Stimulated activated CD4-positive, alpha-beta T cell treated with anti-CD3 and anti-CD28 coated beads, Interleukin-12 subunit alpha, Interleukin-12 subunit beta, amount 100 ng/mL, for 4 hours (primary cell): ENCODE results near the gene SERGEF.

ENCODE experiments used
- DNase-seq: peaks from one replicate; pipeline ENCODE4 v3.0.0-alpha.2; 2020

Gene SERGEF

DNA sequence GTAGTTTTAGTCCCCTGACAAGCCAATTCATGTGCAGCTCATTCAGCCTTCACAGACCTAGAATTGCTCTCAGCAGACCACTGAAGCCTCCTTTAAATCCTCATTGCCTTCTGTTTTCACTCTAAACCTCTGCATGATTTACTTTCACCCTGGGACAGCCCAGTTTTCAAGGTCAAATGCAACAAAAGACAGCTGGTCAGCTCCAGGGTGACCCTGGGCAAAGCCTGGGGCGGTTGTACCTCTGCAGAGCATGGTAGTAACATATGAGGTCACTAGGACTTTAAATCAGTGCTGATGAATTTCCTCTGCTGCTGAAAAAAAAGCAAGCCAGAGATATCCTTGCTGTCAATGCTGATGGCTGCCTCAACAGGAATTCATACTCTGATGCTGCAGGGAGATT, 62.2 kb downstream of the SERGEF start:
- no peak for DNase-seq

DNA sequence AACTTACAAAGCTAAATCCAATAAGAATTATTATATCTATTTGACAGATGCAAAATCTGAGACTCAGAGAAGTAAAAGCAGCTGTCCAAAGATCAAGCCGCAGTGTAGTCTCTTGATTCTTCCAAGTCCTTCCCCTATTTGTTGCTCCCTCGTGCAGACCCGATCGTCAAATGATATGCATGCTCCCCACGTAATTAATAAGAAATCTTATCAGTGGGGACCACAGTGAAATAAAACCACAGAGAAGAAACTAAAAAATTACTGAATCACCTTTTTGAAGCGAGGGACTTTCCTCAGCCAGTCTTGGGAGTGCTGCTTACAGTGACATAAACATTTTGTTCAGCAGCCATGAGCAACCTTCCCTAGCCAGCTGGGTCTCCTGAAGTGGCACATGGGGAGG, 64.6 kb downstream of the SERGEF start:
- DNase-seq: no peak

DNA sequence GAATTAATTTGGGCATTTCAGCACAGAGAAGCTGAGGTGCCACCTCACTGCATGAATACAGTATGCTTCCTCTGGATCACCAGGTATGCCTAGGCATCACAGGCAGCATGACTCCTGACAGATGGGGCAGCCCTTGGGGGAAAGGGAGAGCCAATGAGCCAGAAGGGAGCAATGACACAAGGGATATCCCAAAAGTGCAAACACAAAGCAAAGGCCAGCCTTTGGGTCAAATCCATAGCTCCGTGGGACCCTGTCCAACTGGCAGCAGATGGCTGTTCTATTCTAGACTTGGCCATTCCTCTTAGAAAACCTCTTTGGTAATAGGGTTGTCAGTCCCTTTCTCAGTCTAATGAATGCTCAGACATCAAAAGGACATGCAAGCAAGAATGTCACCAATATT, 73.3 kb downstream of the SERGEF start:
- DNase-seq: no peak

DNA sequence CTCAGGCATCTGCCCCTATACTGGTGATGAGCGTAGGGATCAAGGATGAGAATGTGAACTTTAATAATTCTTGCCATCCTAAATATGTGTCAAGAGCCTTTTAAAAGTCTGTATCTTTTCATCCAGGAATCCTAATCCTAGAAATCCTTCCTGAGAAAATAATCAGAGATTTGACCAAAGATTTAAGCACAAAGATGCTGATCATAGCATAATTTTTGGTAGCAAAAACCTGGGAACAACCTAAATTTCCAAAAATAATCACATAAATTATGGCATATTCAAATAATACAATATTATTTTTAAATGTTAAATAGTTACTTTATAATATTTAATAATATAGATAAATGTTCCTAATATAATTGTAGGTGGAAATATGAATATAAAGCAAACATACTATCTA, 76.1 kb downstream of the SERGEF start:
- no peak for DNase-seq

DNA sequence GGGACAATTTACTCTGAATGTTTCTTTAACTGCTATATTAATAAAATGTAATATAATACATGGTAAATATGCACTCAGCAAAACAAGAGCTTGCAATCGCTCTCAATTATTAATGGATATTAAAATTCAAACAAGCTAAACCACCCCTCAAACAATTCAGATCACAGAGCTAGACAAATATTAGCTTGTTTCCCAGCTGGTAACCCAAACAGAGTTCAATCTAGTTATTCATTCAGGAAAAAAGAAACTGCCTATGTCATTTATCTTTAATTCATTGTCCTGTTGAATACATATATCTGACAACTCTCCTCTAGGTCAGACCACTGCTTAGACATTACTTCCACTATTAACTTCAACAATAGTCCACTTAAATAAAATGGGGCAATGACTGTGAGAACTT, 78.7 kb downstream of the SERGEF start:
- DNase-seq: no peak

DNA sequence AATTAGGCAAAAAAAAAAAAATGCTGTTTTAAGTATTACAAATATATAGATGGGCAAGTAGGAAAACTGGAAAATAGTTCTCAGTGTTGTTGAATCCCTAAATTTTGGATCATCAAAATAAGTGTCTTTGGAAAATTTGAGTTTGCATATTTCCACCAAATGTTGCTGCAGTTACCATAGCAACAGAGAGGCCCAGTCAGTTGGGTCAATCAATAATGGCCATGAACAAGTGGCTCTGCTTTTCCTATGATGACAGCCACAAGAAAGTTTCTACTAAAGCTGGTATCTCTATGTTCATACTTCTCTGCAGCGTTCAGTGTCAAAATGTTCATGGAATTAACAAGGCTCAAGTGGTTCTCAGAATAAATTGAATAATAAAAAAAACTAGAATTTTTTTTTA, 79.1 kb downstream of the SERGEF start:
- no peak for DNase-seq

DNA sequence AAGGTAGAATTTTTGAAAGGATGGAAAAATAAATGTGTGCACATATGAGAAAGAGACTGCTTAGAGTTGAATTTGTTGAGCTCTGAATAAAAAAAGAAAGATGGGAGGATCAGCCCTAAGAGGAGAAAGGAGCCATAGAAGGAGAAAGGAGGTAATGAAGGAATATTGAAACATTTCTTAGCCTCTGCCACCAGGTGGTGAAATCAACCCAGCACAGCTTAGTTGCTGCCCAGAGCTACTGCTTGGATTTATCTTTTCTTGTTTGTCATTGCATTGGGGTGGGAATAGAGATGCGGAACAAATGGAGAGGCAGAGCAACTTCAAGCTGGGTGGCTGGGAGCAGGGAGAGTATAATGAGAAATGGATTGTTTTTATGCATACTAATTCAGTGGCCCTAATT, 80.4 kb downstream of the SERGEF start:
- no peak for DNase-seq

DNA sequence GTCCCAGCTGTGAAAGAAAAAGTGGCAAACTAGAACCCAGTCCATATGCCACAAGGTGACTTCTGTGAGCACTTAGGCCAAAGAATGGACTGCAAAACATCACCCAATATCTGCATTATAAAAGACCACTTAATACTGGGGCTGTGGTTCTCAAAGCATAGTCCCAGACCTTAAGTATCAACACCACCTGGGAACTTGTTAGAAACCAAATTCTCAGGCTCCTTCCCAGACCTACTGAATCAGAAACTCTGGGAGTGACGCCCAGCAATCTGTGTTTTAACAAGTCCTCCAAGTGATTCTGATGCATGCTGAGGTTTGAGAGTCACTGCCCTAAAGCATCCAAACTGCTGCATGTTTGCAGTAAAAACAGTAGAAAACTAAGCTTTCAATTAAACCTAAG, 81.3 kb downstream of the SERGEF start:
- no peak for DNase-seq

DNA sequence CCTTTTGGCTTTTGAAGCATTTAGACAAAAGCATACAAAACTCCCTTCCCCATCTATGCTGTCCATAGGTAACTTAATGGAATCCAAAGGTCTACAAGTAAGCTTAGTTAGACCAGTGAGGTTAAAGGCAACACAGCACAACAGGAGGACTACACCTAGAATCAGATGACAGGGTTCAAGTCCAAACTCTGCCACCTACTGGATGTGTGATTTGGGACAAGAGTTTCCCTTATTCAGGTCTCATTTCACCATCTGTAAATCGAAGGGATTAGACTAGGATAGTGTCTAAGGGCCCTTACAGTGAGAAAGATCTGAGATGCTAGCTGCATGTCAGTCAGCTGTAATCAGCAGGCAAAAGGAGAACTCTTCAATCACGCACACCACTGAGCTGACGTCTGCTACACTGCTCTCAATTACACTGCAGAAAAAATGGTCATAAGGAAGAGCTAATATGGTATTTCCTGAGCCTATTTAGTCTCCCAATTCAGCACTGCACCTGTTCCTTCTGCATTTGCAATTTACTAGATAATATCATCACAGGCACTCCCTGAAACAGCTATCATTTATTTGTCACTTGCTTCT, 82.2 kb downstream of the SERGEF start:
- DNase-seq: no peak

DNA sequence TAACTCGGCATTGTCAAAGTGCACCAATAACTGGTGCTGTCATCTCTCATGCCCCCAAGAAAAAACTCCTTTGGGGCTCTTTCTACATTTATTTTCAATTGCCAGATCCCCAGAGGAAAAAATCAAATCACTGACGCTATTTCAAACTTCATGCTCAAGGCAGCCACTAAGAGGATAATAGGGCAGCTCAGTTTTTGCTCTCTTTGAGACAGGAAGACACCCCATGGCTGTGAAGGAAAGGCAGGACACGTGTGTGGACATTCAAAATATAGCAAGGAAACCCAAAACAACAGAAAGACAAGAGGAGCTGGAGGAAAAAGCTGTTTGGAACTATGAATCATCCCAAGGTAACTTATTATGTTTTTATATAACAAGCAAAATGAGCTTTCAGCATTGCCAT, 83.7 kb downstream of the SERGEF start:
- DNase-seq: no peak

DNA sequence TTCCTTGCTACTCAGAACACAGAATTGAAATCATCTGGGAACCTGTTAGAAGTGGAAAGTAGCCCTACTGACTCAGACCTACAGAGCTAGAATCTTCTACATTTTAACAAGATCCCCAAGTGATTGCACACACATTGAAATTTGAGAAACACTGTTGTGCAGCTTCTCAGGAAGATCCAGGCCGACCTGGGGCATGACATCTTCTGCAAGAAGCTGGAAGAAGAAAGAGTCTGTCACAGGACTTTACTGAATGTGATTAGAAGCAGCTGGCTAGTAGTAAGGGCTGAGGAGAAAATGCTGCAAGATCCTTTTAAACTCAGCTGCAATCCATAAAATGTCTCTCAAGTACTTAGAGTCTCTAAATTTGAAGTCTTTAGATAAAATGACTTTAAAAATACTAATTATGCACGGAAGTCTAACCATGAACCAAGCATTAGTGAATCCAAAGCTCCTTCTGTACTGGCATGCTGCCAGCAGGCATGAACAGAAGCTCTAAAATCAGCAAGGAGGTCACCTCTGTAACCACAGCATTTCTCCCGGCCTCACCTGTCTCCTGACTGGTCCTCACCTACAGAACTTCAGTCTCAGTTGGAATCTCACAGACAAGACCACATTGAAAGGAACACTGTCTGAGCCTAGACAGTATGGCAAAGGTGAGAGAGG, 85.0 kb downstream of the SERGEF start:
- DNase-seq: no peak

DNA sequence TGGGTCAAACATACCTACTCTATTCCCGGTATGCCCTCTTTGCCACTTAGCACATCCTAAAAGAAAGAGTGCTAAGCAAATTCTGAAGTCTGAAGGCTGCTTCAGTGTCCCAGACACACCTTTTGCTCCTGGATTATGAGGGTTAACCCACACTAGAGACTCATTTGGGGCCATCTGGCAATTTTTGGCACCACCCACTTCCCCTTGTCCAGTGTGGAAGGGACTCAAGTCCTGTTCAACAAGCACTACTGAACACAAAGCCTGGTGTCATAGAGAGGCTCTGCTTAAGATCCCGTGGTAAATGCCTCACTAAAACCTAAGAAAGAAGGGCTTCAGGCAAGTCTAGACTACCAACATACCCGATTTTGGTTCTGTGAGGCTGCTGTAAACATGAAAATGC, 85.8 kb downstream of the SERGEF start:
- DNase-seq: no peak

DNA sequence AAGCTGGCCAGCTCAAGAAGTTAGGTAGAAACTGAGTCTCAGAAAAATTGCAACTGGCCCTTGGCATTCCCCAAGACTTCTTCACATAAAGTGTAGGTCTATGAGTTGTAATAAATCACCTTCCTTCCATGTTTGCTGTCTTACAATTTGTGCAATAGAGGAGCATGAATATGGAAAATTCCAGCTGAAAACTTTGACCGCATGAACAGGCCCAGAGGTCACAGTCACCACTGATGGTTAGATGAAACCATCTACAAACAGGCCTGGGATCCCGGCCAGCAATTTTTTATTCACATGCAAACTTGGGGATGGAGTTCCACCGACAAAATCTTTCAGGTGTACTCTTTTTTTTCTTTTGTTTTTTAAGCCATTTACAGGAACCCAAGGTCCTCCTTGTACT, 88.1 kb downstream of the SERGEF start:
- DNase-seq: no peak

DNA sequence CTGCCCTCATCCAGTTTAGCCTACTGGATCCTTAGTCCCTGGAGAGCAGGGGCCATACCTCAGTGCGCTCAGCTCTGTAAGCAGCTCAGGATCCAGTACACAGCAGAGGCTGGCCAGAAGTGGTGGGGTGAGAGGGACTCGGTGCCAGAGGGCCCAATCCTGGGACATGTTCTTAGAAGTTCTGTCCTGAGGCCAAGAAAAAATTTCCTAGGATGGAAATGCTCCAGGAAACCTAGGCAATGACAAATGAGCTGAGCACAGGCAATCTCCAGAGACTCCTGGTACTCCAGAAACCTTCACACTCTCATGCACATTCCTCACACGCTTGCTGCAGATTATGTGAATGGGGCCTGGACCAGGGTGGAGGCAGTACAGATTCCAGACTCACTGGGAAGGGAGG, 89.6 kb downstream of the SERGEF start:
- no peak for DNase-seq

DNA sequence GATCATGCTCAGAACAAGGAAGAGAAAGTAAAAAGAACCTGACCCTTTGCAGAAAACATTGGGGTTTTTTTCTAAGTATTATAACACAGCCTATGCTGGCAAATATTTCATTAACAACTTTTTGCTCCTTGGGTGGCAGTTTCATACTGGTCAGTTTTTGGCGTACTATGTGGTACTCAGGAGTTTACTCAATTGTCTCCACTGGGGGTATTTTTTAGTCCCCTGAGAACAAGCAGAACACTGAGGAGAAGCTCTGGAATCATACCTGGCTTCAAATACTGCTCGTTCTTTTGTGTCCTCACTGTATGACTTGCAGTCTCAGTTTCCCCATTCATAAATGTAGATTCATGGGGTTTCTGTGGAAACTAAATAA, 90.4 kb downstream of the SERGEF start:
- no peak for DNase-seq

DNA sequence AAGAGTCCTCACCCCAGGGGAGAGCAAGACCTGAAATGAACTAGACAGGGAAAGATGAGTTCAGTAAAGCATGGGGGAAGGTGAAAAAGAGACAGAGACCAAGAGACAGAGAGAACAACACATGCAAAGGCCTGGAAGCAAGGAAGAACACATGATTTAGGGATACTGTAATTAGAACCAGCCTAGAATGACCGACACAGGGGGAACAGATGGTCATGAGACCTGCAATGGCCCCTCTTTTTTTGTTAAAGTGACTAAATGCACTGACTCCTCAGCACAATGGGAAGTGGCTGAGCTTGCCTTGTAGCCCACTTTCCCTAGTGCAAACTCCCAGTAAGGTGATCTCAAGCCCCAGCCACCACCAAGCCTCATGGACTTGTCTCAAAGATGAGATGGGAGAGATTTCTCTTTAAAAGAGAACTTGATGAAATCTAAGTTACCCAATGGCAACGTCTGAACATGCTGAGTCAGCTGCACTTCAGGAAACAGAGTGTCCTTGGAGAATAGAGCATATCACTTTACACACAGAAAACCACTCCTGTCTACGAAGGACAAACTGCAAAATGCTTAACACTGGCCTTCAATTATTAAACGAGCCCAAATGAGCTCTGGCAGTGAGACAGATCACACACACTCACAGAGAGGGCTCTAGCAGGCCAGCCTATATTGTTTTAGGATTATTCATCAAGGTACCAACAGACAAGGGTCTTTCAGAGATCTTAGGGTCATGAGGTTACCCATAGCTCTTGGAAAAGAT, 91.0 kb downstream of the SERGEF start:
- no peak for DNase-seq

DNA sequence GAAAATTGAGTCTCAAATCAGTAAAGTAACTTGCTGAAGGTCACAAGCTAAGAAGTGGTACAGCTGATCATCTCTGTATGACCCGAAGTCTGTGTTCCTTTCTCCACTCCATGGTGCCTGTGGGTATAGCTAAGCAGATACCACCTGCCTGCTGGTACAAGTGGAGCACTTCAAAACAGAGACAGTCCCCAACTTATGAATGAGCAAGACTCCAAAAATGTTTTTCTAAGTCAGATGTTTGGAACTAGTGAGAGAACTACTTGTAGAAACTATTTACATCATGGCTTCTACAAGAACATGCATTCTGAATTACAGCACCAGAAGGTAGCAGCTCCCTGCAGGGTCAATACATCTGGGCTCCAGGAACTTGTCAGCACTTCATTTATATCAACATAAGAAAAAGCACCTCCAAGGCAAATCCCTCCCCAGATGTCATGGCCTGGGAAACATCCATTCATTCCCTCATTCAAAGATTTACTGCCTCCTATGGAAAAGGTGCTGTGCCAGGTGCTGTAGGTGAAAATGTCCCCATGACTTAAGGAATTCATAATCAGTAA, 94.7 kb downstream of the SERGEF start:
- DNase-seq: no peak

DNA sequence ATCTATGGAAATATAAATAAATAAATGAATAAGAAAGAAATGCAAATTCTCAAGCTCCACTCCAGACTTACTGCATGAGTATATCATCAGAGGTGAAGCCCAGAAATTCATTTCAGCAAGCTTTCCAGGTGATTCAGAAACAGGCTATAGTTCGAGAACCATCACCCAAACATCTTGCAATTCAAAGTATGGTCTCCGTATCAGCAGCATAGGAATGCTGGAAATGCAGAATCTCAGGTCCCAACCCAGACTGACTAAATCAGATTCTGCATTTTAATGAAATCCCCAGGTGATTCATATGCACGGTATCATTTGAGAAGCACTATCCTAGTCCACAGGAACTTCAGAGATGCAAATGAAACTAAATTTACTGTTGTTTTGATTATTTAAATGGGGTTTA, 95.3 kb downstream of the SERGEF start:
- no peak for DNase-seq

DNA sequence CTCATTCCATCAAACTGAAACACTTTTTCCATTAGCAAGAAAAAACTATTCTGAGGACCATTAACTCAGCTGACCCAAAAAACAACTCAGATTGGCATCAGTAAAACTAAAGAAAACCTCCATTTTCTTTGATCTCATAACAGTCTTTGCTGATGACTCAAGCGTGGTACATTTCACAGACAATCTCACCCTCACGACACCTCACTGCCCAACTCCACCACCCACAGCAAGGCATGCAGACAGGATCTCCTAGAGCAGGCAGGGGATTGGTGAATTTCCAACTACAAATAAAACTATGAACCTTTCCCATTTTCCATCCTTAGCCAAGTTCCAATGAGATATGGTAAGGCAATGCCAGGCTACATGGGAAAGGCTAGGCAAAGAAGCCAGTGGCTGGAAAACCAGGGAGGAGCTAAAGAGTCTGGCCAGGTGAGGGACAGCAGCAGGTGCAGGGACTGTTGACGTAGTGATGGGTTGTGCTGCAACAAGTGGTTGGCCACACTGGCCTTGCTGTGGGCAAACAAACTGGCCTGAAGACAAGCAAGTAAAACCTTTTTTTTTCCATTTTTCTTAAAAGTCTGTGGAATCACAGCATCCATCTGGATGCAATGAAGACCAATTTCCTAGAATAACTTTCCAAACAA, 97.2 kb downstream of the SERGEF start:
- no peak for DNase-seq

DNA sequence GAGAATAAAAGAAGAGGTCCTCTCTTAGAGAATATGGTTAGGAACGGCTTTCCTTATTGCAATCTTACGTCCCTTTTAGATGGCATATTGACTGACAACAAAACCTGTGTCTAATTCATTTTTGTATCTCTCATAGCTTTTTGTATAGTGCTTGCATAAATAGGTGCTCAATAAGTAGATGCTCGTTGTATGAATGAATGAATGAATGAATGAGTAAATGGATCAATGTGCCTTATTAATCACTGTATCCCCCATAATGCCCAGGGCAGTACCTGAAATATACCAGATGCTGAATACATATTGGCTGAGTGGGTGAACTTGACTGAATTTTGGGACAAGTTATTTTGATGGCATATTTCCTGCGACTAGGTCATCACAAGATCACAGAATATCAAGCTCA, 97.9 kb downstream of the SERGEF start:
- no peak for DNase-seq

DNA sequence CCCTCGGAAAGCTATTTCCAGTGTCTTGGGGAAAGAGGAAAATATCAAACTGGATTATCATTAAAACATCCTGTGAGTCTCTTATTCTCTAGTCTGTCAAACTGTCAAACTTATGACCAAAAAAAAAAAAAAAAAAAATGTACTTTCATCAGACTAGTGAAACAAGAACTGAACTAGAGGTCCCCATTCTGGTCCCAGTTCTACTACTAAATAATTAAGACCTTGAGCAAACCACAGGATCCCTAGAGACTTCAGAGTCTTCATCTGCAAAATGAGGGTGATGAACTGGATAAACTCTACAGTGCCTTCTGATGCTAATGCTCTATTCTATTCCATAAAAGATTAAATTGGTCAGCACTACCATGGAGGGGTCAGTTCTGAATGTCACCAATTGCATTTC, 105.8 kb downstream of the SERGEF start:
- DNase-seq: no peak

DNA sequence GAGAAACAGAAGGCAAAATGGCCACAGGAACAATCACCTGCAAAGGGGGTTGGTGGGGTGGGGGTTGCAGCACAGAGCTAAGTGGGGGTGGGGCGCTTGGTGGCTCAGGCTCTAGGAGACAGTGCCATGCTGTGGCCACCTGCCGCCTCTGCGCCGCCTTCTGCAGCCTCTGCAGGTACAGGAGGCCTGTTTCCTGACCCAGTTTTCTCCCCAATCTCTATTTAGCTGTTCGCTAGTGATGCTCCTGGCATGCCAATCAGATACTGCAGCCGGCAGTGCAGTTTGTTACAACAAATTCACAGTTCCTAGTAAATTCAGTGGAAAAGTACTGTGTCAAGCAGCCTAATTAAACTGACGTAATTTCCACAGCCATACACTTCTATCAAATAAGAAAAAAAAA, 106.4 kb downstream of the SERGEF start:
- no peak for DNase-seq

DNA sequence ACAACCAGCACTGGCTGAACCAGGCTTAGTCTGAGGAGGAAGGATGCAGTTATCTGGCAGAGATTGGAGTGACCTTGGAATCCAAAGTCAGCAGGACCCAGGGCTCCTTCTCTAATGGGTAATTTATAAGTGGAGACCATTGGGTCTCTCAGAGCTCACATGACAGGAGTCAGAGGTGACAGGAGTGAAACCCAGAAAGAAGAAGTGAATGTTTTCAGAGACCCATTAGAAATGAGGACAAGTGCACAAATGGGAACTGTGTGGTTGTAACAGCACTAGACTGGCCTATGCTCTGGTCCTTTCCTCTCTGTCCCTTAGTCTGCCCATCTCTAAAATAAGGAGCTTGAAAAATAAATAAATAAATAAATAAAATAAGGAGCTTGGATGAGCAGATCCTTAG, 107.4 kb downstream of the SERGEF start:
- DNase-seq: no peak

DNA sequence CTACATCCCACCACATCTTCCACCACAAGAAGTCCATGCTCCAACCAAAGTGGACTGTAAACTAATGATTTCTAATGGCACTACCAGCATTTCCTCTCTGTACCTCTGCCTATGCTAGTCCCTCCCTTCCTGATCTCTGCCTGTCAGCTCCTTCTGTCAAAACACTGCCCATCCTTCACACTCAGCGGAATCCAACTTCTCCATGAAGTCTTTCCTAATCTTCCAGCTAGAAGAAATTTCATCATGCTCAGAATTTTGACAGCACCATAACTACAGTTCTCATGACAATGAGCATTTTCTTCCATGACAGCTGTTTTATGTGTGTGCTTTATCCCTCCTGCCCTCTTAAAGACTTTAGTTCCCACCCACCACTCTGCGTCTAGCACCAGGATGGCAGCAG, 111.4 kb downstream of the SERGEF start:
- no peak for DNase-seq
